Psoas muscle (tissue), 8 donors: Measurements from ENCODE around the gene SCNM1. TPM values are rescaled to one million over a fixed set of nuclear protein-coding genes. Genes with fewer than 3 reads are reported as not detected.
A peak's percentile ranks its signal among the peaks of the same experiment; 100 is the strongest.

Experiments used
- ATAC-seq, 4 donors: fragments of 200-7000 bp; cut with Tn5 transposase; one replicate each; pipeline ENCODE4 v1.9.1; 2020; ENCODE audit warnings: moderate library complexity in 3 of 4, mild to moderate bottlenecking in 2 of 4
- DNase-seq, 2 donors: peaks; one replicate each; pipeline ENCODE4 v3.0.0-alpha.2; 2020
- H3K27ac ChIP-seq: fragments of 200-600 bp; one replicate; pipeline ENCODE4 v1.8.0; 2022
- H3K27me3 ChIP-seq, 3 donors: fragments of 200-600 bp in 1 of 3; one replicate each; pipeline versions ENCODE4 v1.6.1 to v1.8.0; 2013 to 2022; ENCODE audit warnings: low read length in 2 of 3, mild to moderate bottlenecking in 2 of 3, moderate library complexity in 1 of 3; ENCODE audit not compliant: insufficient read depth in 3 of 3
- H3K36me3 ChIP-seq, 2 donors: fragments of 200-600 bp in 1 of 2; one replicate each; pipeline versions ENCODE4 v1.6.1 to v1.8.0; 2013 to 2022; ENCODE audit warnings: low read depth in 1 of 2, mild to moderate bottlenecking in 1 of 2, moderate library complexity in 1 of 2; ENCODE audit not compliant: insufficient read depth in 1 of 2
- H3K4me1 ChIP-seq: fragments of 200-600 bp; one replicate; pipeline ENCODE4 v1.8.0; 2022
- H3K4me3 ChIP-seq: fragments of 200-600 bp; one replicate; pipeline ENCODE4 v1.8.0; 2022; ENCODE audit warnings: mild to moderate bottlenecking
- H3K9me3 ChIP-seq: fragments of 200-600 bp; one replicate; pipeline ENCODE4 v1.8.0; 2022
- WGBS, 3 donors: extraction: QIAGEN DNeasy Blood & Tissue Kit; methylation state at CpG; one replicate each; pipeline versions ENCODE4 v1.1.6 to v1.1.7; 2013; 5-methylcytosine and 5-hydroxymethylcytosine counted together
- intact Hi-C, 2 donors: fragments of 100-400 bp; cut with DNase I; formaldehyde crosslinking; loops; one replicate each; pipeline versions ENCODE4 v1.11.0 to v1.14.2; 2022
- polyA plus RNA-seq, 3 donors: library from polyadenylated mRNA; stranded (reverse); fragments of 200-250 nt; gene quantifications; one replicate each; pipeline ENCODE4 v1.2.3, GENCODE V29; 2013
- total RNA-seq, 4 donors: library from RNA; stranded (reverse); fragmentation: NEBNext Ultra II Directional in 2 of 4; extraction: Animal tissue kit (Norgen Biotek cat#: 25700) in 2 of 4; gene quantifications; one replicate each; pipeline versions ENCODE4 v1.2.1 to v1.2.4, GENCODE V29; 2021 to 2023
- TF ChIP-seq, protein P1 (sequence below): fragments of 200-600 bp; IDR thresholded peaks from one replicate; pipeline ENCODE4 v1.8.0; 2022; ENCODE audit warnings: antibody characterized with exemption
- donor health status: healthy with polysubstance abuse.
- donor health status: DM: no; HTN: no; CAD: no; lungs with moderate emphysema.
- donor health status: Bipolar disorder and iron deficiency.
- donor health status: healthy.
- donor health status: DM: yes; HTN: yes; CAD: no.
- donor health status: DM: no; HTN: no; CAD: no.
- donor health status: DM: no; HTN: no; CAD: no.
- donor health status: DM: yes; HTN: yes; CAD: no.

The SCNM1 gene
- total and polyA plus RNA-seq, 7 donors, result 23.6 to 78.7 (median 47.9) TPM

DNA sequence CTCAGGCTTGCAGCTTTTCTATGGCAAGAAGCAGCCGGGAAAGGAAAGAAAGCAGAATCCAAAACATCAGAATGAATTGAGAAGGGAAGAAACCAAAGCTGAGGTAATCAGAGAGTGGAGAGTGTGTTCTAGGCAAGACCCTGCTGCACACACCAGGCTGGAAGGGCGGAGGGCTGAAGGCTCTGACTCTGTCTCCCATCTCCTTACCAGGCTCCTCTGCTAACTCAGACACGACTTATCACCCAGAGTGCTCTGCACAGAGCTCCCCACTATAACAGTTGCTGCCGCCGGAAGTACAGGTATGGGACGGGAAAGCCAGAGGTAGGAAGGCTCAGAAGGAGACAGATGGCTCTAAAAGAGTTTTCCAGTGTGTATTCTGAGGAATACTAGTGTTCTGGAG is 1.2 kb downstream of the SCNM1 start:
- Histone ChIP-seq H3K9me3 (no peaks in the 10 kb centered on the region), H3K36me3 (peaks cover 2 to 44% of the 10 kb centered on the region in 2 donors), H3K4me3 (peak overlapping the region; percentile 80), H3K27ac (peak overlapping the region; percentile 92), H3K4me1 (peaks cover 59% of the 10 kb centered on the region), H3K27me3 (no peaks in the 10 kb centered on the region)
- DNase-seq (no peak), ATAC-seq (no peak)
- intact Hi-C loops, result no loop called here
- TF ChIP-seq, protein P1, sequence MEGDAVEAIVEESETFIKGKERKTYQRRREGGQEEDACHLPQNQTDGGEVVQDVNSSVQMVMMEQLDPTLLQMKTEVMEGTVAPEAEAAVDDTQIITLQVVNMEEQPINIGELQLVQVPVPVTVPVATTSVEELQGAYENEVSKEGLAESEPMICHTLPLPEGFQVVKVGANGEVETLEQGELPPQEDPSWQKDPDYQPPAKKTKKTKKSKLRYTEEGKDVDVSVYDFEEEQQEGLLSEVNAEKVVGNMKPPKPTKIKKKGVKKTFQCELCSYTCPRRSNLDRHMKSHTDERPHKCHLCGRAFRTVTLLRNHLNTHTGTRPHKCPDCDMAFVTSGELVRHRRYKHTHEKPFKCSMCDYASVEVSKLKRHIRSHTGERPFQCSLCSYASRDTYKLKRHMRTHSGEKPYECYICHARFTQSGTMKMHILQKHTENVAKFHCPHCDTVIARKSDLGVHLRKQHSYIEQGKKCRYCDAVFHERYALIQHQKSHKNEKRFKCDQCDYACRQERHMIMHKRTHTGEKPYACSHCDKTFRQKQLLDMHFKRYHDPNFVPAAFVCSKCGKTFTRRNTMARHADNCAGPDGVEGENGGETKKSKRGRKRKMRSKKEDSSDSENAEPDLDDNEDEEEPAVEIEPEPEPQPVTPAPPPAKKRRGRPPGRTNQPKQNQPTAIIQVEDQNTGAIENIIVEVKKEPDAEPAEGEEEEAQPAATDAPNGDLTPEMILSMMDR, result no peak
- WGBS, 3 donors, result 73 to 84% (median 73%) methylated on average over 6 of the region's 6 CpGs

DNA sequence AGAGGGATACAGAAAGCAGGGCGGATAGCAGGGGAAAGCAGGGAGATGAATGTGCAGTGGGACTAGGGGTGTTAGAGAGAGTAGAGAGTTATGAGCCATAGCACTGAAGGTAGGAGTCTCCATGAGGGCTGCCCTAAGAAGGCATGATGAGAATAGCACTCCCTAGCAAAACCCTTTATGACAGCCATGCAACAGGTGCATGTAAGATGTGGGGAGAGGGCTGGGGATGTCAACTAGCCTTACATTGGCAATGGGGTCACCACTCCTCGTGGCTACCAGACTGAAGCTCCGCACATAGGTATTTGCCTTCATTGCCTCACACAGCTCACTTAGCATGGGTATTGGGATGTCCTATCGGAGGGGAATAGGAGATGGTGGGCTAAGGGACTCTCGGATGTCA is 5.2 kb downstream of the SCNM1 start:
- 35 to 77% (median 41%) methylated on average over 5 of the region's 5 CpGs for WGBS, 3 donors
- Histone ChIP-seq H3K9me3 (no peaks in the 10 kb centered on the region), H3K27ac (peak overlapping the region; percentile 92), H3K27me3 (no peaks in the 10 kb centered on the region), H3K4me1 (peaks cover 49% of the 10 kb centered on the region), H3K4me3 (peak overlapping the region; percentile 79), H3K36me3 (peaks cover 2 to 63% of the 10 kb centered on the region in 2 donors)
- intact Hi-C loops, result no loop called here
- DNase-seq (no peak), ATAC-seq (no peak)
- TF ChIP-seq, protein P1, result no peak

DNA sequence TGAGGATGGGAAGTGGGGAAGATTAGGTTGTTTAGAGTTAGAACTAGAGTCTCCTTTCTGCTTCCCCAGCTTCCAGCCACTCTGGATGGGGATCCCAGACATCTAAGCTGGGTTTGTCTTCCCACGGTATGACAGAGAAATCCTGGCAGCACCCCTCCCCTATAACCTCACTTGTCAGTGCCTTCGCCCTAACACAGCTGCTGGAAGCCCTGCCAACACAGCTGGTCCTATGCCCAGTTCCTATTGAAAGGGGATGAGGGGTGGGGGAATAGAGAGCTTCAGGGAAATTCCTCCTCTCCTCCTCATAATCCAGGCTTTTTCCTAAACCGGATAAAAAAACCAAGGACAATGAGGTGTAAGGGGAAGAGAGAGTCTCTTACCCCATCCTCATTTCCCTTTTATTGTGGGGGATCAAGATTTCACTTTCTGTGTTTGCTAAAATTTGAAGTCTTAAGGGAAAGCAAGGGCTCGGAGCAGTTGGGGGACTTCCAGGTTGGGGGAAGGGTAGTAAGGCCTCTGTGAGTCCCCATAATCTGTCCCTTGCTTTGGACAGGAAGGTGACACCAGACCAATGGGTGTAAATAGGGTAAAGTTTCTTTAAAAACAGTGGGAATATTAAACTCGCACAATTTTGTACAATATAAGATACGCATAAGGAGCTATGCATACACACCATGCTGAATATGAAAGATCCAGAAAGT is 9.2 kb downstream of the SCNM1 start:
- TF ChIP-seq, protein P1, result no peak
- ATAC-seq (peak; percentile 56 to 64 (median 60)), DNase-seq (peak; percentile 53 to 86)
- intact Hi-C loops, result no loop called here
- Histone ChIP-seq H3K27me3 (no peaks in the 10 kb centered on the region), H3K36me3 (peaks cover 11 to 80% of the 10 kb centered on the region in 2 donors), H3K4me1 (peaks cover 21% of the 10 kb centered on the region), H3K27ac (peak overlapping the region; percentile 92), H3K9me3 (no peaks in the 10 kb centered on the region), H3K4me3 (peak overlapping the region; percentile 79)
- WGBS, 3 donors, result 18 to 31% (median 22%) methylated on average over 6 of the region's 6 CpGs

GRCh38 chr1:151175863-151176262 is 9.9 kb downstream of the SCNM1 start, which contains the start of gene TMOD4:
TMOD4 (minus strand) TSS chr1:151175981; CDS start chr1:151174875, 1,106 bp downstream.
- peak in 1 of 2 donors; percentile 82 for DNase-seq
- peaks cover 14% of the 10 kb centered on the region for H3K4me1 ChIP-seq
- peak; percentile 82 to 86 (median 84) for ATAC-seq
- H3K27me3 ChIP-seq, result no peaks in the 10 kb centered on the region
- no peaks in the 10 kb centered on the region for H3K9me3 ChIP-seq
- H3K36me3 ChIP-seq, result peaks cover 12 to 80% of the 10 kb centered on the region in 2 donors
- peak within 1 kb of the TSS; percentile 92 for H3K27ac ChIP-seq
- H3K4me3 ChIP-seq, result peak within 1 kb of the TSS; percentile 79
- intact Hi-C loops, result no loop called here
- 12 to 27% (median 20%) methylated on average over 4 of the region's 4 CpGs for WGBS, 3 donors
- TF ChIP-seq, protein P1, result peak; percentile 71
